ENCODE data around the gene MMD. TPM values are rescaled to one million over a fixed set of nuclear protein-coding genes. Genes with fewer than 3 reads are reported as not detected.

Gene MMD
- total and polyA plus RNA-seq, 2 of the 13 experiments (the other 11 are each of a cell fraction or from before 2014, with no cell fraction given), result 121 to 225 TPM

DNA sequence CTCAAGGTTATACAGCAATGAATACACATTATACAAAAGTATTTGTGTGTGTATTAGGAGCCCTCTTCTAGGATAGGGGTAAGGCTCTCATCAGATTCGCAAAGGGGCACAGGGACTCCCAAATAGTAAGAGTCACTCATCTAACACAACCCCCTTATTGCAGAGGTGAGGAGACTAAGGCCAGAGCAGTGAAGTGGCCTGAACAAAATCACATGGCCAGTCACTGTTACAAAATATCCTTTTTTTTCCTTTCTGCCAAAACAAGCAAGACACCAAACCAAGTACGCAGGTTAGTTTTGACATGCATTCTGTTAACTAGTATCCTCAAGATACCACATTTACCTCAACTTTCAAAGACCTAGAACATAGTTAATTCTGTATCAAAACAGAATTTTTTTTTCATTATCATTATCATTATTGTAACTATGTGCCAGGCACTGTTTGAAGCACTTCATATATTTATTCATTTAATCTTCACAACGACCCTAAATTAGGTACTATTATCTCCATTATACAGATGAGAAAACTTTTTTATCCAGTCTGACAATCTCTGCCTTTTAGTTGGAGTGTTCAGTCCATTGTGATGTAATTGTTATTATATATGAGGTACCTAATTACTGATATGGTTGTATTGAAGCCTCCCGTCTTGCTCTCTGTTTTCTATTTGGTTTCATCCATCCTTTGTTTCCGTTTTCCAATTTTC is 25.7 kb downstream of the MMD start (continued):
- TF ChIP-seq, protein P1, sequence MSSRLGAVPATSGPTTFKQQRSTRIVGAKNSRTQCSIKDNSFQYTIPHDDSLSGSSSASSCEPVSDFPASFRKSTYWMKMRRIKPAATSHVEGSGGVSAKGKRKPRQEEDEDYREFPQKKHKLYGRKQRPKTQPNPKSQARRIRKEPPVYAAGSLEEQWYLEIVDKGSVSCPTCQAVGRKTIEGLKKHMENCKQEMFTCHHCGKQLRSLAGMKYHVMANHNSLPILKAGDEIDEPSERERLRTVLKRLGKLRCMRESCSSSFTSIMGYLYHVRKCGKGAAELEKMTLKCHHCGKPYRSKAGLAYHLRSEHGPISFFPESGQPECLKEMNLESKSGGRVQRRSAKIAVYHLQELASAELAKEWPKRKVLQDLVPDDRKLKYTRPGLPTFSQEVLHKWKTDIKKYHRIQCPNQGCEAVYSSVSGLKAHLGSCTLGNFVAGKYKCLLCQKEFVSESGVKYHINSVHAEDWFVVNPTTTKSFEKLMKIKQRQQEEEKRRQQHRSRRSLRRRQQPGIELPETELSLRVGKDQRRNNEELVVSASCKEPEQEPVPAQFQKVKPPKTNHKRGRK (CRISPR knock-in tag; IDR thresholded peaks at IDR 0.05), result no peak
- no peak for TF ChIP-seq ZMAT5 (CRISPR knock-in tag; IDR thresholded peaks at IDR 0.05; ENCODE audit: borderline replicate concordance, low read depth)
- TF ChIP-seq, protein P2, sequence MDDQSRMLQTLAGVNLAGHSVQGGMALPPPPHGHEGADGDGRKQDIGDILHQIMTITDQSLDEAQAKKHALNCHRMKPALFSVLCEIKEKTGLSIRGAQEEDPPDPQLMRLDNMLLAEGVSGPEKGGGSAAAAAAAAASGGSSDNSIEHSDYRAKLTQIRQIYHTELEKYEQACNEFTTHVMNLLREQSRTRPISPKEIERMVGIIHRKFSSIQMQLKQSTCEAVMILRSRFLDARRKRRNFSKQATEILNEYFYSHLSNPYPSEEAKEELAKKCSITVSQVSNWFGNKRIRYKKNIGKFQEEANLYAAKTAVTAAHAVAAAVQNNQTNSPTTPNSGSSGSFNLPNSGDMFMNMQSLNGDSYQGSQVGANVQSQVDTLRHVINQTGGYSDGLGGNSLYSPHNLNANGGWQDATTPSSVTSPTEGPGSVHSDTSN (CRISPR knock-in tag; IDR thresholded peaks at IDR 0.05; ENCODE audit: borderline replicate concordance), result no peak
- 0 out of 4 replicates have a peak, but pooled peaks of 1 of the 2 experiments have one; percentile 28 for TF ChIP-seq POLR2A (IDR thresholded peaks at IDR 0.05; ENCODE audit: insufficient read depth in 1 of 2, low read depth in 2 of 2, low read length in 2 of 2)
- TF ChIP-seq IKZF1 (IDR thresholded peaks at IDR 0.05), result no peak
- TF ChIP-seq RBM22 (optimal IDR thresholded peaks at IDR 0.05; ENCODE audit: low read length), result peak; percentile 28
- TF ChIP-seq NFYB (CRISPR knock-in tag; IDR thresholded peaks at IDR 0.05), result no peak
- TF ChIP-seq AFF4 (CRISPR knock-in tag; IDR thresholded peaks at IDR 0.05), result no peak
